ENCODE results near the gene MMP25.

GRCh38 chr16:3021449-3022207 lies 24.7 kb upstream of the MMP25 start:
- TF ChIP-seq CTCF (optimal IDR thresholded peaks at IDR 0.05 in 1 of 3, IDR thresholded peaks at IDR 0.05 in 1 of 3, conservative IDR thresholded peaks at IDR 0.05 in 1 of 3; ENCODE audit: extremely low read depth in 1 of 3, insufficient read depth in 2 of 3, low read length in 3 of 3) = peak in 2 of 3 experiments; percentile 32 to 45
- no peak for TF ChIP-seq EZH2 (IDR thresholded peaks at IDR 0.05; ENCODE audit: low read length)

Data from keratinocyte (primary cell).